HUES6 (cell line): ENCODE results near the gene CCNB1IP1.
A peak's percentile ranks its signal among the peaks of the same experiment; 100 is the strongest.
"Not testable (repeated sequence)": the region's sequence is repeated elsewhere in the genome, so short reads cannot be mapped to it uniquely, and the experiment has no call there.

Experiments used
- H3K27ac ChIP-seq: 2 replicates; pipeline ENCODE4 v1.7.0; 2013; ENCODE audit warnings: low read depth, mild to moderate bottlenecking, low read length, inconsistent platforms
- H3K27me3 ChIP-seq: 2 replicates; pipeline ENCODE4 v1.6.1; 2013; ENCODE audit warnings: low read length; ENCODE audit not compliant: control insufficient read depth, insufficient read depth
- H3K36me3 ChIP-seq: 2 replicates; pipeline ENCODE4 v1.6.1; 2013; ENCODE audit warnings: low read length; ENCODE audit not compliant: control insufficient read depth, insufficient read depth
- H3K4me1 ChIP-seq: 2 replicates; pipeline ENCODE4 v1.6.1; 2013; ENCODE audit warnings: low read length; ENCODE audit not compliant: control insufficient read depth, insufficient read depth
- H3K4me3 ChIP-seq: 2 replicates; pipeline ENCODE4 v1.5.1; 2013; ENCODE audit warnings: low read depth, low read length
- H3K9ac ChIP-seq: one replicate; pipeline ENCODE4 v1.6.1; 2013; ENCODE audit warnings: mild to moderate bottlenecking, low read length
- H3K9me3 ChIP-seq: 2 replicates; pipeline ENCODE4 v1.6.1; 2013; ENCODE audit warnings: low read depth, low read length; ENCODE audit not compliant: control insufficient read depth, insufficient read depth

The CCNB1IP1 gene

DNA sequence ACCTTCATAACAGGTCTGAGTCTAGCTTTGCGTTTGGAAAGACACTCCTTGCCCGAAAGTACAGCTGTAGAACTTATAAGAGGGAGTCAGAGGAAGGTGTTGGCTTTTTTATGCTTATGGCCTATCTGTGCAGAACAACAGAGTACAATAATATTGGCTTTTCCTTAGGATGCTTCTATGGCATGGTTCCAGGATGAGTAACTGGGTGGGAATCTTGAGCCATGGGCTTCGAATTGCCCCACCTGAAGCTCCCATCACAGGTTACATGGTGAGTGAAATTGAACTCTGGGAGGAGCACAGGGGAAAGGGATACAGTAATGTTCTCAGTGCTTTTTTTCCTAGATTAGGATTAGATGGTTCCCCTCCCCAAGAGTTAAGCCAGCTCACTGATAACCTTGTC, 23.3 kb upstream of the CCNB1IP1 start:
- no peak overlapping the region for H3K9ac ChIP-seq
- H3K27ac ChIP-seq: no peak overlapping the region
- peaks cover 79% of the 10 kb centered on the region for H3K36me3 ChIP-seq
- H3K27me3 ChIP-seq: no peaks in the 10 kb centered on the region
- H3K4me3 ChIP-seq: no peak overlapping the region
- H3K9me3 ChIP-seq: no peaks in the 10 kb centered on the region
- no peaks in the 10 kb centered on the region for H3K4me1 ChIP-seq

DNA sequence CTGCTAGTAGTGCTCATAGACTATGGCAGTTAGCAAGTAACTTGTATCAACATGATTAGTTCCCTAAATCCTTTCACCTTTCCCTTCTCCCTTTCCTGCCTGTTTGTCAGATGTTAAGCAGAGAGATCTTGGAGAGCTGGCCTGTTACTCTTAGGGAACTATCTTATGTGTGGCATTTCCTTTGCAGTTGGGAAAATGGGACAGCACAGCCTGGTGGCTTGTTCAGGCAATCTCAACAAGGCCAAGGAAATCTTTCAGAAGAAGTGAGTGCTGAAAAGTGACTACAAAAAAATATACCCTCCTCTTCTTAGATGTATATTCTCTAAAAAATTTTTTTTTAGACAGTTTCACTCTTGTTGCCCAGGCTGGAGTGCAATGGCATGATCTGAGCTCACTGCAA, 17.8 kb upstream of the CCNB1IP1 start:
- Histone ChIP-seq H3K27ac (no peak overlapping the region), H3K36me3 (peaks cover 89% of the 10 kb centered on the region), H3K9me3 (no peaks in the 10 kb centered on the region), H3K4me1 (no peaks in the 10 kb centered on the region), H3K9ac (no peak overlapping the region), H3K27me3 (no peaks in the 10 kb centered on the region), H3K4me3 (no peak overlapping the region)

- H3K9ac ChIP-seq: no peak overlapping the region
- H3K4me1 ChIP-seq: no peaks in the 10 kb centered on the region
- H3K27me3 ChIP-seq: no peaks in the 10 kb centered on the region
- H3K9me3 ChIP-seq: no peaks in the 10 kb centered on the region
- no peak overlapping the region for H3K27ac ChIP-seq
- H3K36me3 ChIP-seq: peaks cover 90% of the 10 kb centered on the region
- H3K4me3 ChIP-seq: no peak overlapping the region
Observed at GRCh38 chr14:20350282-20350681, 17.2 kb upstream of the CCNB1IP1 start.

DNA sequence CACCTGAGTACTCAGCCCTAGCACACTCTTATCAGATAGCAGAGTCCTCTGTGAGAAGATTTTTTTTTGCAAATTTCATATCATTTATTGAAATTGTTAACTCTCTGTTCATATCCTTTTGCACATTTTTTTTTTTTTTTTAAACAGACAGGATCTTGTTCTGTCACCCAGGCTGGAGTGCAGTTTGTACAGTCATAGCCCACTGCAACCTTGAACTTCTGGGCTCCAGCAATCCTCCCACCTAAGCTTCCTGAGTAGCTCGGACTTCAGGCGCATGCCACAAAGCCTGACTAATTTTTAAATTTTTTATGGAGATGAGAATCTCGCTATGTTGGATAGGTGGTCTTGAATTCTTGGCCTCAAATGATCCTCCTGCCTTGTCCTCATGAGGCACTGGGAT, 14.7 kb upstream of the CCNB1IP1 start:
- peaks cover 75% of the 10 kb centered on the region for H3K36me3 ChIP-seq
- no peaks in the 10 kb centered on the region for H3K4me1 ChIP-seq

DNA sequence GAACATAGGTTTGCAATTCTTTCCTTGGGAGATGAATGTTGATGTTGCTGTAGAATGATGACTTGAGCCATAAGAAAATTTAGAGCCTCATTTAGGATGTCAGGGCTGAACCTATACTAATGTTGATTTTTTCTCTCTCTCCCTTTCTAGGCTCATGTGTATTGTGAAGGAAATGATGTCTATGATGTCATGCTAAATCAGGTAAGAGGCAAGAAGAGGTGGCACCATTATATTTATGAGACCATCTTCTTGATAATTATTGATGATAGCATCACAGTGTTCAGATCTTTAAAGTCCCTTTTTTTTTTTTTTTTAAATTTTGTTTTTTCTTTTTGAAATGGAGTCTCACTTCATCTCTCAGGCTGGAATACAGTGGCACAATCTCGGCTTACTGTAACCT, 13.6 kb upstream of the CCNB1IP1 start:
- no peaks in the 10 kb centered on the region for H3K27me3 ChIP-seq
- no peaks in the 10 kb centered on the region for H3K9me3 ChIP-seq
- no peaks in the 10 kb centered on the region for H3K4me1 ChIP-seq
- H3K36me3 ChIP-seq: peaks cover 65% of the 10 kb centered on the region
- H3K27ac ChIP-seq: no peak overlapping the region
- H3K4me3 ChIP-seq: no peak overlapping the region
- H3K9ac ChIP-seq: no peak overlapping the region

More for the DNA sequence above, 14.7 kb upstream of the CCNB1IP1 start:
- no peaks in the 10 kb centered on the region for H3K27me3 ChIP-seq
- H3K4me3 ChIP-seq: no peak overlapping the region
- H3K27ac ChIP-seq: no peak overlapping the region
- no peaks in the 10 kb centered on the region for H3K9me3 ChIP-seq
- H3K9ac ChIP-seq: no peak overlapping the region

- Histone ChIP-seq H3K4me3 (no peak overlapping the region), H3K9me3 (no peaks in the 10 kb centered on the region), H3K27me3 (no peaks in the 10 kb centered on the region), H3K9ac (no peak overlapping the region), H3K27ac (no peak overlapping the region), H3K4me1 (no peaks in the 10 kb centered on the region), H3K36me3 (peaks cover 54% of the 10 kb centered on the region)
Observed at GRCh38 chr14:20345366-20345765, 12.3 kb upstream of the CCNB1IP1 start.

DNA sequence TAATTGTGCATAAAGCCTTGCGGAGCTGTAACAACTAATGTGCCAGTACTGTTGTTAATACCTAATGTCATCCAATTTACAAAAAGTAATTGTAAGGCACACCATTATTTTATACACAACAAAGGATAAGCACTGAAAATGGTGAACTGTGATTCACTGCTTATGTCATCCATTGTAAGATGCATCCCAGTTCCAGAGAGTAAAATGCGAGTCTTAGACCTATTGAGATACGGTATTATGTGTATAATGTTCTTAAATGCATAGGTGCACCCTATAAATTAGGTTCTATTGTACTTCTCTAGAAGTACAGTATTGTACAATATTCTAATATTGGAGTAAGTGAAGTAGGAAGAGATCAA, 10.8 kb upstream of the CCNB1IP1 start:
- peak overlapping the region; percentile 39; the same call in 1 of the 2 replicates for H3K27ac ChIP-seq
- peaks cover 38% of the 10 kb centered on the region for H3K36me3 ChIP-seq
- peak overlapping the region; percentile 80 for H3K4me3 ChIP-seq
- no peaks in the 10 kb centered on the region for H3K9me3 ChIP-seq
- H3K27me3 ChIP-seq: no peaks in the 10 kb centered on the region
- H3K4me1 ChIP-seq: no peaks in the 10 kb centered on the region
- peak overlapping the region; percentile 87 for H3K9ac ChIP-seq

DNA sequence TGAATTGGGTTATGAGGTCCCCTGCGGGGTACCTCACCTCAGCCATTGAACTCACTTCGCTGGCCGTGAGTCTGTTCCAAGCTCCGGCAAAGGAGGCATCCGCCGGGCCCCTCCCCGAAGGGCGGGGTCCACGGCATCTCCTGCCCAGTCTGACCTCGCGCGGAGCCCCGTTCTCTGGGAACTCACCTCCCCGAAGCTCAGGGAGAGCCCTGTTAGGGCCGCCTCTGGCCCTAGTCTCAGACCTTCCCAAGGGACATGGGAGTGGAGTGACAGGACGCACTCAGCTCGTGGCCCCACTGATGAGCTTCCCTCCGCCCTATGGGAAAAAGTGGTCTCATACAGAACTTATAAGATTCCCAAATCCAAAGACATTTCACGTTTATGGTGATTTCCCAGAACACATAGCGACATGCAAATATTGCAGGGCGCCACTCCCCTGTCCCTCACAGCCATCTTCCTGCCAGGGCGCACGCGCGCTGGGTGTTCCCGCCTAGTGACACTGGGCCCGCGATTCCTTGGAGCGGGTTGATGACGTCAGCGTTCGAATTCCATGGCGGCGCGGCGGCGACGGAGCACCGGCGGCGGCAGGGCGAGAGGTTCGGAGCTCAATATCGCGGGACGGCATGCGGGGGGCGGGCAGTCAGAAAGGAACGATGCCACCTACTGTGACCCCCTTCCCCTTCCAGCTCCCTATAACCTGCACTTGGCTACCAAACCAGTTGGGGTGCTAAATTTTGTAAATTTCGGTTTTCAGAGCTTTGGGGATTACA, 10.2 kb upstream of the CCNB1IP1 start, which contains the start of gene PARP2:
Gene PARP2 (plus strand): TSS at position 544 of the 770 bp plus-strand sequence. CDS start 7 bp downstream, at position 551.
- no peaks in the 10 kb centered on the region for H3K27me3 ChIP-seq
- no peaks in the 10 kb centered on the region for H3K9me3 ChIP-seq
- peaks cover 33% of the 10 kb centered on the region for H3K36me3 ChIP-seq
- H3K27ac ChIP-seq: peak within 1 kb of the TSS; percentile 90
- H3K4me1 ChIP-seq: no peaks in the 10 kb centered on the region
- H3K4me3 ChIP-seq: peak within 1 kb of the TSS; percentile 92
- H3K9ac ChIP-seq: peak within 1 kb of the TSS; percentile 95

DNA sequence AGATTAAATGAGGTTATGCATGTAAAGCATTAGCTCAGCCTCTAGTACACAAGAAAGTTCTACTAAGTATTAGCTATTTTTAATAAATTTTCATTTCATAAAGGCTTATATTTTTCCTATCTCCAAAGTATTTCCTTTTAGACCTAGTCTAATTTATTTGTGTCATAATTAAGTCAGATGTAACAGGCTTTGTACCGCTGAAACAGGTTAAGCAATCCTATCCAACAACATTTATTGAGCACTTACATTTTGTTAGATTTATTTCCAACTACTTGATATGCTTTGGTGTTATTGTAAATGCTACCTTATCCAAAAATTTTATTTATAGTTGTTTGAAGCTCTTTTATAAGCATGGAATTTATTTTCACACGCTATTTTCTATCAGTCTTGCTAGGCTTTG, 8.6 kb upstream of the CCNB1IP1 start:
- Histone ChIP-seq H3K4me1 (no peaks in the 10 kb centered on the region), H3K4me3 (peak overlapping the region; percentile 92), H3K27ac (peak overlapping the region; percentile 90; the same call in 1 of the 2 replicates), H3K9me3 (no peaks in the 10 kb centered on the region), H3K36me3 (peaks cover 19% of the 10 kb centered on the region), H3K9ac (peak overlapping the region; percentile 95), H3K27me3 (no peaks in the 10 kb centered on the region)

- not testable (repeated sequence) for H3K27me3 ChIP-seq, H3K27ac ChIP-seq, H3K9ac ChIP-seq, H3K4me3 ChIP-seq, H3K9me3 ChIP-seq, H3K4me1 ChIP-seq
- peaks cover 14% of the 10 kb centered on the region for H3K36me3 ChIP-seq
Observed at GRCh38 chr14:20341032-20341431, 8.0 kb upstream of the CCNB1IP1 start.

- Histone ChIP-seq H3K9ac (no peak overlapping the region), H3K4me3 (no peak overlapping the region), H3K27me3 (no peaks in the 10 kb centered on the region), H3K4me1 (peaks cover 8% of the 10 kb centered on the region; the same call in 1 of the 2 replicates), H3K9me3 (no peaks in the 10 kb centered on the region), H3K36me3 (peaks cover 21% of the 10 kb centered on the region), H3K27ac (no peak overlapping the region)
Observed at GRCh38 chr14:20334017-20334416, 938 bp upstream of the CCNB1IP1 start.
